Activated CD4-positive, alpha-beta T cell treated with anti-CD3 and anti-CD28 coated beads, Interleukin-2, amount 50 U/mL, for 16 hours (primary cell): ENCODE results near the gene CARMIL1.

Source experiments
- DNase-seq: peaks from one replicate; pipeline ENCODE4 v3.0.0-alpha.2; 2020

Gene CARMIL1

DNA sequence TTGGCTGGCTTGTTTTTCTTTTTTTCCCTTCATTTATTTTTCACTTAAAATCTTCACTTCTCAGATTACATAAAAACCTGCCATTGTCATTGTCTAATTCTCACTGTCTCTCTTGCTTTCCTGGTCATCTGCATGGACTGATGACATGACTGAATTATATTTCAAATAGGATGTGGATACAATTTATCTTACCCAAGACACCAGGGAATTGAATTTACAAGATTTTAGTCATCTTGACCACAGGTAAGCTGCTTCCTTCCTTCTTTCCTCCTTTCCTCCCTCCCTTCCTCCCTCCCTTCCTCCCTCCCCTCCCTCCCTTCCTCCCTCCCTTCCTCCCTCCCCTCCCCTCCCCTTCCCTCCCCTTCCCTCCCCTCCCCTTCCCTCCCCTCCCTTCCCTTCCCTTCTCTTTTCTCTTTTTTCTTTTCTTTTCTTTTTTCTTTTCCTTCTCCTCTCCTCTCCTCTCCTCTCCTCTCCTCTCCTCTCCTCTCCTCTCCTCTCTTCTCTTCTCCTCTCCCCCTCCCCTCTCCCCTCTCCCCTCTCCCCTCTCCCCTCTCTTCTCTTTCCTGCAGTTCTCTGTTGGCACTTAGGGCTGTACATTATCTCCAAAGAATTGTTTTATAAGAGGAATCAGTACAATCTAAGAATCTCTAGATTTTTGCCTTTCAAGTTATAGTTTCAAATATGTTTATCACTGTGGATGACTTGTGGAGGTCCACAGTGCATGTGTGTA lies 171.5 kb downstream of the CARMIL1 start:
- DNase-seq, result no peak

- DNase-seq, result no peak
Observed at GRCh38 chr6:25452031-25452430, 172.9 kb downstream of the CARMIL1 start.

DNA sequence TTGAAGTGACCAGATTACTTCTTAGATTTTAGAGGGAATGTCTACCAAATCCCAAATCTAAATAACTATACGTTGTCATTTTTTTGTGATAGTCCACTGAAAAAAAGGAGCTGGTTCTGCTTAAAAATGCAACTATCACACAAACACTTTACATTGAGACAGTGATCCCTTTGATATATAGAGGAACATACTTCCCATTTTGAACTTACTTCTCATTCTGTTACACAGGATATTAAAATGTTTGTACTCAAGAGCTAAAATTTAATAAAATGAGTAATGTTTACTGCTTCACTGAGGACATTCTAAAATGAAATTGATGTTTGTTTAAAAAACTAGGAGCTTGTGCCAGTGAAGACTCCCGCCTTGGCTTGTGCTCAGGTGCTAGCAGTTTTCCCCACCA lies 174.1 kb downstream of the CARMIL1 start:
- DNase-seq, result no peak

DNA sequence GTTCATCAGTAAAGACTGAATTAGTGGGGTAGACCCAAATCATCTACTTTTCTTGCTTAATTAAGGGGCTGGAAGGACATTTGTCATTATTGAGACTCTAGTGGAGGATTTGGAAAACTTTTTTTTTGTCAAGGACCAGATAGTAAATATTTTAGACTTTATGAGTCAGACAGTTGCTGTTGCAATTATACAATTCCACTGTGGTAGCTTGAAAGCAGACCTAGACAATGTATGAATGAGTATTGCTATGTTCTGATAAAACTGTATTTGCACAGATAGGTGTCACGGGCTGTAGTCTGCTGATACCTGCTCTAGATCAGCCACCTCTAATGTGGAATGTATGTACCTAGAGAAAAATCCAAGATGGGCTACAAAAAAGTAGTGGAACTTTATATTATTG lies 175.0 kb downstream of the CARMIL1 start:
- DNase-seq, result no peak

DNA sequence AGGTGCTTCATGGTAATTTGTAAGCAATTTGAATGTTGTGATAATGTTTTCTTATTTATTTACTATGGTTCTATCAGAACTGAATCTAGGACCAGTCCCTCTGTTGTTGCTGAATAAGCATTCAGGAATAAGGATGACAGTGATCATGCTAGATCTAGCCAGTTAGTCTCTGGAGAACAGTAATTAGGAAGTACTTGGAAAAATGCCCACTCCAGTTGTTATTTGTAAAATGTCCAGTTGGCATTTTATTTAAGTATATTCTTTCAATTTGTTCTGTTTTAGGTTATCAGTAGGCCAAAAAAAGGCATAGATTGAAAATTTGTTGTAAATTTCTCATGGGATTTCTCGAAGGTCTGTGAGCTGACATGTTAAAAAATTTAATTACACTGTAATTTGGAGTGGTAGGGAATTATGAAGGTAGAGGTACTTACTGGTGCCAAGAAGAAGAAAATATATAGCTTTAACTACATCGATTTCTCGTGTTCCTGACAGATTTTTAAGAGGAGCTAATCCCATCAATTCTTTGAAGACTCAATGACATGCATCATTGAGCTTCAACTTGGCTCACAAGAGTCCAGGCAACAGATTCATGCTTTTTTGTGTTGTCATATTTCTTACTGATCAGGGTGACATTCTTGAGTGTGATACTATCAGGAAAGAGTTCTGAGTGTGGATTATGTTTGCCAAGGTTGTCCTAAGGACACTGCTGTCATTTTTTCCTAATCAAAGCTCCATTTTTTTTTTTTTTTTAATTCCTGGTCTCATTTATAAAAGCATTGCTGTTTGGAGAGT lies 177.3 kb downstream of the CARMIL1 start:
- no peak for DNase-seq

GRCh38 chr6:25457516-25457915 lies 178.3 kb downstream of the CARMIL1 start:
- no peak for DNase-seq

- peak; percentile 26 for DNase-seq
Observed at GRCh38 chr6:25458485-25458884, 179.3 kb downstream of the CARMIL1 start.

- no peak for DNase-seq
Observed at GRCh38 chr6:25462235-25462897, 183.2 kb downstream of the CARMIL1 start.

GRCh38 chr6:25463441-25463840 lies 184.3 kb downstream of the CARMIL1 start:
- DNase-seq, result no peak

GRCh38 chr6:25464225-25464624 lies 185.1 kb downstream of the CARMIL1 start:
- no peak for DNase-seq

DNA sequence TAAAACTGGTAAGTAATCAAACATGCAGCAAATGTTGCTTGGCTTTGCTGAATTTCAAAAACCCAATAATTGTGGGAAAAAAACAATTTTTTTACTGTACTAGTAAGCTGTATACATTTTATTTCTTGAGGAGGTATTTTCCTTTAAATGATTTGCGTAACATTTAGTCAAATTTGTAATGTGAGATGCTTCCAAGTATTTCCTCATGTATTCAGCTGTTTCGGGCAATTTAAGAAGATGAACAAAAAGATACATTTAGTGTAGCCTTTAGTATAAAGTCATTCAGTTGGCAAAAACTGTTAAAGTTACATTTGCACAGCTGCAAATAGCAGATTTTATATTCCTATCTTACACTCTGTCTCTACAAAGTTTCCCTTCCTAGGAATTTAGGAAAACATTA lies 186.8 kb downstream of the CARMIL1 start:
- no peak for DNase-seq

DNA sequence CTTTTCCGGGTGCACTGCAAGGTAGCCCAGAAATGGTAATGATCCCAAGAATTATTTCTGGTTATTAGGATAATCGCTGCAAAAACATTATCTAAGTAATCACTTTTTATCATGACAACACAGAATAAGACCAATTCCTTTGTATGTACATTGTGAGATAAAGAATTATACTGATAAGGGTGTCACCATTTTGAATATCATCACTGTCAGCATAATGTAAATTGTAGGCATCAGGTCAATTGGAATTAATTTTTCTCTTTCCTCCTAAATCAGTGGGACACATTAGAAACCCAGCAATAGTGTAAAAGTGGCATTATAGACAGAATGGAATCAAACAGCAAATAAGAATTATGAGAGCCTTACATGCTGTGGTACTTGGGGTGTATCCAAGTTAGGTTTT lies 189.7 kb downstream of the CARMIL1 start:
- no peak for DNase-seq

DNA sequence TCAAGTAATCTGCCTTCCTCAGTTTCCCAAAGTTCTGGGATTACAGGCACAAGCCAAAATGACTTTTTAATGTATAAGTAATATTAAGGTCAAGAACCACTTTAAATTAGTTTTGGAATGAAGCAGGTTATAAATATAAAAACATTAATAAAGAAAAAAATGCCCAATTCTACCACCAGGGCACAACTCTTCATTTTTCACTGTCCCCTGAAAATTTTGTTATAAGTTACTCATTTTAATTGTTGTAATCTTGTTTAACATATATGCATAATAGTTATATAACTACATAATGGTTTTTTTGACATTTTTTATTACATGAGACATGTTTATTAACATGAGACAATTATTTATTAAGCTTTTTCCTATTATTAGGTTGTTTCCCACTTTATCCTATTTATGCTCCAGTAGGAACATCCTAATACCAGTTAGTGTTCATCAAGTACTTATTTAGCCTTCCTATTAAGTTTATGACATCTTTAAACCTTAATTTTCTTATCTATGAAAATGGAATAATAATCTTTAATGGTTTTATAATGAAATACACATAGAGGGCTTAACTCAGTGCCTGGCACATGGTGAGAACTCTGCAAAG lies 190.7 kb downstream of the CARMIL1 start:
- DNase-seq, result no peak

DNA sequence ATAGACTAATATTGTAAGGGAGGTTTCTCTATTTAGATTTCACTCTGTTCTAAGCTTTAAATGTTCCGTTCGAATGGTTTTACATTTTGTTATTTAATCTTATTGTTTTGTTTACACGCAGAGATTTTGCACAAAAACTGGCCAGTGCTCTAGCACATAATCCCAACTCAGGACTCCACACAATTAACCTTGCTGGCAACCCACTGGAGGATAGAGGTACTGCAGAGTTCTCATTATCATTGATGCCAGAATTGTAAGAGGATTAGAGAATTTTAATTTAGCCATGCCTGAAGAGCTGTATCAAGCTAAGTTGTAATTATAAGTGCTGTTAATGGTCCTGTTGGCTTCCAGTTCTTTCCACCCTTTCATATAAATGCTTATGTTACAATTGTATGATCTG lies 193.1 kb downstream of the CARMIL1 start:
- no peak for DNase-seq

GRCh38 chr6:25472906-25473305 lies 193.7 kb downstream of the CARMIL1 start:
- no peak for DNase-seq

DNA sequence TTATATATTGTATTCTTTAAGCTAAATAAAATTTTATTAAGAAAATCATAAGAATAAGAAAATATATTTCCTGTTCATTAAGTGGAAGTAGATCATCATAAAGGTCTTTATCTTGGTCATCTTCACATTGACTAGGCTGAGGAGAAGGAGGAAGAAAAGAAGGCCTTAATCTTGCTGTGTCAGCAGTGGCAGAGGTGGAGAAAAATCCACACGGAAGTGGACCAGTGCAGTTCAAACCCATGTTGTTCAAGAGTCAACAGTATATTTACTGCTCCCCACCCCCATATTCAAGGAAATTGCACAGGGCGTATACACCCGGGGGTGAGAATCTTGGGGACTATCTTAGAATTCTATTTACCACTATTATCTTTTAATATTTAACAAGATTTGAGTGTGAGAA lies 194.3 kb downstream of the CARMIL1 start:
- no peak for DNase-seq

DNA sequence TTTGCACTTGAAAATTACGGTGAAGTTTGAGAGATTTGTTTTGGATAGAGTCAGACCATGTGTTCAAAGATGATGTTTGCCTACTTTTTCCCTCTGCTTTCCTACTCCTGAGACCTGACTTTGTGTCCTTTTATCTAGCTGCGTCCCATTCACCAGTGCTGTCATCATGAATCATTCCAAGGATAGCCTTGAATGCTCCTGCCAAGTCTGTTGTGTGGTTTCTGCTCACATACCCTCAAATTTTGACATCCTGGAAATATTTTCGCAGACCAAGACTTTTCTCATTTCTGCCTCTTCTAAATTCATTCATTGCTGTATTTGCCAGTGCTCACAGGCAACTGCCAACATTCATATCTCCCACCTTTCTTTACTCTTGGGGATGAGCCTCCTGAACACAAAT lies 197.0 kb downstream of the CARMIL1 start:
- no peak for DNase-seq

- peak; percentile 5 for DNase-seq
Observed at GRCh38 chr6:25477006-25477590, 197.9 kb downstream of the CARMIL1 start.

GRCh38 chr6:25478973-25479372 lies 199.8 kb downstream of the CARMIL1 start:
- no peak for DNase-seq

- DNase-seq, result no peak
Observed at GRCh38 chr6:25481267-25481666, 202.1 kb downstream of the CARMIL1 start.

- DNase-seq, result no peak
Observed at GRCh38 chr6:25482996-25483395, 203.8 kb downstream of the CARMIL1 start.

DNA sequence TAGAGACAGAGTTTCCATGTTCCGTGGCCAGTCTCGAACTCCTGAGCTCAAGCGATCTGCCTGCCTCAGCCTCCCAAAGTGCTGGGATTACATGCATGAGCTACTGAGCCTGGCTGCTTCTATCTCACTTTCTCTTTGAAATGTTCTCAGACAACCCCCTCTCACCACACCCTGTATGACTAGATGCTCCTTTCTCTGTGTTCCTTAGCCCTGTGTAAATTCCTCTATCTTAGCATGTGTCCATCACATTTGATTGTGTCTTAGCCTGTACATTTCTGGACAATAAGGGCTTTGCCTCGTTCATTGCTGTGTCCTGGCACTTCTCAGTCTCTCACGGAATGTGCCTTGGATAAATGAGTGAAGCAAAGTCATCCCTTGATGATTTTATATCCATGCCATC lies 204.8 kb downstream of the CARMIL1 start:
- DNase-seq, result no peak

DNA sequence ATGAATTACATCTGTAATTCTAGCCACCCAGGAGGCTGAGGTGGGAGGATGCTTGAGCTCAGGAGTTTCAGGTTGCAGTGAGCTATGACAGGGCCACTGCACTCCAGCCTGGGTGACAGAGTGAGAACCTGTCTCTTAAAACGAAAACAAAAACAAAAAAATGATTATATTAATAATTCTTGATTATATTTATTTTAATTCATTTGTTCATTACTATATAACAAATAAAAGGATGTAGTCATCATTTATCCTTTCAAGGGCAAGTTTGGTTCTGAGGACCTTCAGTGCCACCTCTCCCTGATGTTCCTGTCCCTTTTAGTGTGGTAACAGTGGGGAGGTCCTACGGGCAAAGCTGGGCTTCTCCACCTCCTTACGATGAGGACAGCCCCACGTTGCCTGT lies 205.7 kb downstream of the CARMIL1 start:
- no peak for DNase-seq
